Hepatocyte (in vitro differentiated cells): ENCODE results near the gene ZFHX2. TPM values are rescaled to one million over a fixed set of nuclear protein-coding genes. Genes with fewer than 3 reads are reported as not detected.
A peak's percentile ranks its signal among the peaks of the same experiment; 100 is the strongest.

Experiments
- DNase-seq: peaks from one replicate; pipeline ENCODE4 v3.0.0-alpha.2; 2016; ENCODE audit warnings: low spot score
- H2AFZ ChIP-seq: fragments of 200-600 bp; sonication (generic); 2 replicates; pipeline ENCODE4 v1.6.0; 2016; ENCODE audit warnings: antibody characterized with exemption, mild to moderate bottlenecking
- H3K27ac ChIP-seq: fragments of 200-600 bp; sonication (generic); 2 replicates; pipeline ENCODE4 v1.5.1; 2016; ENCODE audit warnings: mild to moderate bottlenecking
- H3K27me3 ChIP-seq: fragments of 200-600 bp; sonication (generic); 2 replicates; pipeline ENCODE4 v1.6.1; 2016
- H3K36me3 ChIP-seq: fragments of 200-600 bp; sonication (generic); replicated peaks from 2 replicates; pipeline ENCODE4 v1.5.1; 2016; ENCODE audit warnings: low read depth; ENCODE audit not compliant: insufficient read depth
- H3K4me1 ChIP-seq: fragments of 200-600 bp; sonication (generic); 2 replicates; pipeline ENCODE4 v1.5.1; 2016; ENCODE audit warnings: mild to moderate bottlenecking, moderate library complexity; ENCODE audit not compliant: insufficient read depth
- H3K4me2 ChIP-seq: fragments of 200-600 bp; sonication (generic); 2 replicates; pipeline ENCODE4 v1.6.0; 2016
- H3K4me3 ChIP-seq: fragments of 200-600 bp; sonication (generic); 2 replicates; pipeline ENCODE4 v1.5.1; 2016; ENCODE audit warnings: mild to moderate bottlenecking
- H3K79me2 ChIP-seq: fragments of 200-600 bp; sonication (generic); 2 replicates; pipeline ENCODE4 v1.6.0; 2017; ENCODE audit warnings: mild to moderate bottlenecking
- H3K9me2 ChIP-seq: fragments of 200-600 bp; sonication (generic); replicated peaks from 2 replicates; pipeline ENCODE4 v1.6.0; 2017; ENCODE audit warnings: mild to moderate bottlenecking; ENCODE audit not compliant: insufficient read depth
- H3K9me3 ChIP-seq: fragments of 200-600 bp; sonication (generic); 2 replicates; pipeline ENCODE4 v1.5.1; 2016; ENCODE audit warnings: low read depth, mild to moderate bottlenecking
- H4K20me1 ChIP-seq: fragments of 200-600 bp; sonication (generic); 2 replicates; pipeline ENCODE4 v1.6.0; 2016; ENCODE audit warnings: mild to moderate bottlenecking; ENCODE audit not compliant: insufficient read depth, poor library complexity, severe bottlenecking
- CTCF ChIP-seq: fragments of 200-600 bp; sonication (generic); IDR thresholded peaks from 2 replicates; pipeline ENCODE4 v1.5.1; 2016; ENCODE audit warnings: antibody characterized with exemption, mild to moderate bottlenecking; ENCODE audit not compliant: poor library complexity
- EZH2 ChIP-seq: fragments of 200-600 bp; sonication (generic); IDR thresholded peaks from 2 replicates; pipeline ENCODE4 v1.6.1; 2016; ENCODE audit warnings: antibody characterized with exemption, mild to moderate bottlenecking, borderline replicate concordance
- EZH2phosphoT487 ChIP-seq: fragments of 200-600 bp; sonication (generic); IDR thresholded peaks from one replicate; pipeline ENCODE4 v1.6.1; 2018; ENCODE audit warnings: antibody characterized with exemption, mild to moderate bottlenecking, low read depth, moderate library complexity; ENCODE audit not compliant: unreplicated experiment, severe bottlenecking
- WGBS: methylation state at CpG from one replicate; pipeline ENCODE4 v1.1.6; 2016; ENCODE audit warnings: low lambda C conversion rate; ENCODE audit errors: missing lambda C conversion rate; 5-methylcytosine and 5-hydroxymethylcytosine counted together
- polyA plus RNA-seq: library from polyadenylated mRNA; unstranded; fragments of >200 nt; fragmentation: Nextera tagmentation; extraction: Ambion mirVana; gene quantifications from 2 replicates; pipeline ENCODE4 v1.2.1, GENCODE V29; 2016
- total RNA-seq: library from RNA; depleted of rRNA; stranded (reverse); fragments of >200 nt; gene quantifications from 2 replicates; pipeline ENCODE4 v1.2.3, GENCODE V29; 2014

Gene ZFHX2
- total and polyA plus RNA-seq, 2 experiments from 2014 or later = 1.4 to 1.5 TPM

- Histone ChIP-seq H4K20me1 (no peaks in the 10 kb centered on the region), H3K36me3 (no peaks in the 10 kb centered on the region), H2AFZ (peak overlapping the region; percentile 99), H3K27ac (peak overlapping the region; percentile 71), H3K4me1 (peaks cover 14% of the 10 kb centered on the region), H3K4me3 (peak overlapping the region; percentile 97), H3K9me2 (no peaks in the 10 kb centered on the region), H3K79me2 (peaks cover 3% of the 10 kb centered on the region), H3K4me2 (peak overlapping the region; percentile 98), H3K9me3 (no peaks in the 10 kb centered on the region), H3K27me3 (no peaks in the 10 kb centered on the region)
- WGBS = 0% methylated on average over 14 of the region's 37 CpGs
- TF ChIP-seq EZH2 = no peak
- TF ChIP-seq CTCF = no peak
- TF ChIP-seq EZH2phosphoT487 = no peak
- DNase-seq = no peak
Measured at GRCh38 chr14:23550812-23551265, 726 bp downstream of the ZFHX2 start.

DNA sequence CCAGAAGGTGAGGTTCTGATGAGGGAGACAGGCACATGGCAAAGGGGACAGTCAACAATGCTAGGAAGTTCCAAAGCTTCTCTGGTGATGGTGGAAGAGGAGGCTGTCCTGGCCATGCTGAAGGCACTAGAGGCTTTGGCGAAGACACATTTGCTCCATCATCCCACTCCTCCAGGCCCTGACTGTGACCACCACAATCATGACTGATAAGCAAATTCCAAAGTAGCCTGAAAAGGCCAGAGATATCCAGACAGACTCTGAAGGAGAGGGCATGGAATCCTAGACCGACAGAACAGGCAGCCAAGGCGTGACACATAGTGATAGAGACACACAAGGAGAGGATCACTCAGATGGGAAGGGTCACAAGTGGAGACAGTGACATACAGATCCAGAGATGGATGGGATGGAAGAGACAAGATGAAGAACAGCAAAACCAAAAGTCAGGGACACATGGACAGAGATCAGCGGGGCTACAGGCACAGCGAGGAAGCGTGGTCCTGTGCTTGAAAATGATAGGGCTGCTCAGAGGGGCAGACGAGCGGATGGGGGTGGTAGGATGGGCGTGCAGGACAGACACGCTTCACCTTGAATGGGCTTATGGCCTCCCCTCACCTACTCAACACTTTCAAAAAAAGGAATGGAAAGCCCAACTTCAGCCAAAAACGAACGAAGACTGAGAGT, 1.3 kb downstream of the ZFHX2 start:
- no peaks in the 10 kb centered on the region for H3K36me3 ChIP-seq
- peaks cover 11% of the 10 kb centered on the region for H3K4me1 ChIP-seq
- peaks cover 3% of the 10 kb centered on the region for H3K79me2 ChIP-seq
- peak overlapping the region; percentile 97 for H3K4me3 ChIP-seq
- TF ChIP-seq EZH2 (no peak), CTCF (no peak)
- no peaks in the 10 kb centered on the region for H3K9me3 ChIP-seq
- no peaks in the 10 kb centered on the region for H4K20me1 ChIP-seq
- 30% methylated on average over 10 of the region's 12 CpGs for WGBS
- no peaks in the 10 kb centered on the region for H3K9me2 ChIP-seq
- H3K27ac ChIP-seq = no peak overlapping the region
- H3K27me3 ChIP-seq = no peaks in the 10 kb centered on the region
- DNase-seq = no peak
- H3K4me2 ChIP-seq = peak overlapping the region; percentile 98
- peak overlapping the region; percentile 99 for H2AFZ ChIP-seq

- Histone ChIP-seq H3K9me3 (no peaks in the 10 kb centered on the region), H2AFZ (no peak overlapping the region), H3K27me3 (no peaks in the 10 kb centered on the region), H3K4me3 (no peak overlapping the region), H3K36me3 (no peaks in the 10 kb centered on the region), H3K4me1 (peaks cover 10% of the 10 kb centered on the region), H3K9me2 (no peaks in the 10 kb centered on the region), H4K20me1 (no peaks in the 10 kb centered on the region), H3K79me2 (peaks cover 3% of the 10 kb centered on the region), H3K4me2 (no peak overlapping the region), H3K27ac (no peak overlapping the region)
- 60% methylated on average over 18 of the region's 18 CpGs for WGBS
- no peak for TF ChIP-seq EZH2
- TF ChIP-seq EZH2phosphoT487 = no peak
- no peak for TF ChIP-seq CTCF
- no peak for DNase-seq
Measured at GRCh38 chr14:23548351-23549318, 2.9 kb downstream of the ZFHX2 start.
